ENCODE measurements around the gene KCNA4.

DNA sequence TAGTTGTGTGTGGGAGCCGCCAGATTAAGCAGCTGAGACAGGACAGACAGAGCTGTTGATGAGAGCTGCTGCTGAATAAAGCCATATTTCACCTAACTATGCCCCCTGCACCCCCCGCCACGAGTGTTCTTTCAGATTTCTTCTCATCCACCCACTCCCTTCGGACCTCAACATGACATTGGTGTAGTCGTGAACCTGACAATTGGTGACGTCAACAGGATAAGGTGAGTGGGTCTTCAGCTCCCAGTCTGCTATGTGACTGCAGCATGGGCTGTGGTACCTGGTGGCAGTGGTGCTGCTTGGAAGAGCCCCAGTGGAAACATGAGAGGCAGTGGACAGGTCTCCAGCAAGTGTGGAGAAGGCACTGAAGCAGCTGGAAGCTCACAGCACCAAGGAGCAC lies 28.3 kb upstream of the KCNA4 start:
- no peak for TF ChIP-seq POLR2A (IDR thresholded peaks at IDR 0.05)
- TF ChIP-seq, protein P1, sequence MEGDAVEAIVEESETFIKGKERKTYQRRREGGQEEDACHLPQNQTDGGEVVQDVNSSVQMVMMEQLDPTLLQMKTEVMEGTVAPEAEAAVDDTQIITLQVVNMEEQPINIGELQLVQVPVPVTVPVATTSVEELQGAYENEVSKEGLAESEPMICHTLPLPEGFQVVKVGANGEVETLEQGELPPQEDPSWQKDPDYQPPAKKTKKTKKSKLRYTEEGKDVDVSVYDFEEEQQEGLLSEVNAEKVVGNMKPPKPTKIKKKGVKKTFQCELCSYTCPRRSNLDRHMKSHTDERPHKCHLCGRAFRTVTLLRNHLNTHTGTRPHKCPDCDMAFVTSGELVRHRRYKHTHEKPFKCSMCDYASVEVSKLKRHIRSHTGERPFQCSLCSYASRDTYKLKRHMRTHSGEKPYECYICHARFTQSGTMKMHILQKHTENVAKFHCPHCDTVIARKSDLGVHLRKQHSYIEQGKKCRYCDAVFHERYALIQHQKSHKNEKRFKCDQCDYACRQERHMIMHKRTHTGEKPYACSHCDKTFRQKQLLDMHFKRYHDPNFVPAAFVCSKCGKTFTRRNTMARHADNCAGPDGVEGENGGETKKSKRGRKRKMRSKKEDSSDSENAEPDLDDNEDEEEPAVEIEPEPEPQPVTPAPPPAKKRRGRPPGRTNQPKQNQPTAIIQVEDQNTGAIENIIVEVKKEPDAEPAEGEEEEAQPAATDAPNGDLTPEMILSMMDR (IDR thresholded peaks at IDR 0.05): no peak
